MG63 (cell line): ENCODE measurements around the gene SERPINB12. TPM values are rescaled to one million over a fixed set of nuclear protein-coding genes. Genes with fewer than 3 reads are reported as not detected.

ENCODE experiments used
- DNase-seq: peaks from one replicate; pipeline ENCODE4 v3.0.0-alpha.2; 2020
- H3K27me3 ChIP-seq: fragments of 250-450 bp; sonication (Bioruptor Pico); 2 replicates; pipeline ENCODE4 v1.5.1; 2020; ENCODE audit warnings: mild to moderate bottlenecking, moderate library complexity
- H3K36me3 ChIP-seq: fragments of 250-450 bp; sonication (Bioruptor Pico); 2 replicates; pipeline ENCODE4 v1.5.1; 2020; ENCODE audit warnings: mild to moderate bottlenecking, moderate library complexity
- H3K4me3 ChIP-seq: fragments of 250-450 bp; sonication (Bioruptor Pico); 2 replicates; pipeline ENCODE4 v1.5.1; 2020; ENCODE audit warnings: mild to moderate bottlenecking, moderate library complexity
- H3K9me3 ChIP-seq: fragments of 250-450 bp; sonication (Bioruptor Pico); 2 replicates; pipeline ENCODE4 v1.5.1; 2020; ENCODE audit warnings: mild to moderate bottlenecking, moderate library complexity
- total RNA-seq: library from RNA; depleted of rRNA; stranded (reverse); fragments of >200 nt; shearing (Covaris generic); gene quantifications from 2 replicates; pipeline ENCODE4 v1.2.3, GENCODE V29; 2014; ENCODE audit warnings: low replicate concordance; rRNA removed

The SERPINB12 gene, protein sequence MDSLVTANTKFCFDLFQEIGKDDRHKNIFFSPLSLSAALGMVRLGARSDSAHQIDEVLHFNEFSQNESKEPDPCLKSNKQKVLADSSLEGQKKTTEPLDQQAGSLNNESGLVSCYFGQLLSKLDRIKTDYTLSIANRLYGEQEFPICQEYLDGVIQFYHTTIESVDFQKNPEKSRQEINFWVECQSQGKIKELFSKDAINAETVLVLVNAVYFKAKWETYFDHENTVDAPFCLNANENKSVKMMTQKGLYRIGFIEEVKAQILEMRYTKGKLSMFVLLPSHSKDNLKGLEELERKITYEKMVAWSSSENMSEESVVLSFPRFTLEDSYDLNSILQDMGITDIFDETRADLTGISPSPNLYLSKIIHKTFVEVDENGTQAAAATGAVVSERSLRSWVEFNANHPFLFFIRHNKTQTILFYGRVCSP
- total RNA-seq = not detected in 2 replicates

DNA sequence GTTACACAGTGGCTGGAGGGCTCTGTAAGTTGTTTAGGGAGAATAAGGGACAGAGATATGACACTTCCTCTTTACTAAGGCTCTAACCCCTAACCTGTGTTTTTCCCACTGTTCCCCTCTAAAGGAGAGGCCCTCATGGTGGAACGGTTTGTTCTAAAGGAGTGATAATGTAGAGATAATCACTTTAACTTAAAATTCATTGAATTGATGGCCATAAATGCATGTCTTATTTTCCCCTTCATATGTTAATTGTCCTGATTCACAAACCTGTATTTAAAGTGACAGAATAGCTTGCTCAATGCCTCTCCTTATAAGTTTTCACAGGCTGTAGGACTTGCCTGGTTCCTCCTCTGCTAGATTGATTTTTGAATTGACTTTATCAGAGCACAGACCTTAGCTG lies at the start of gene SERPINB12:
SERPINB12 (plus strand) TSS at position 301 of the 400 bp plus-strand sequence. CDS start 13,791 bp downstream, outside the sequence.
- Histone ChIP-seq H3K9me3 (no peaks in the 10 kb centered on the region), H3K36me3 (no peaks in the 10 kb centered on the region), H3K27me3 (no peaks in the 10 kb centered on the region), H3K4me3 (no peak within 1 kb of the TSS)
- no peak for DNase-seq

DNA sequence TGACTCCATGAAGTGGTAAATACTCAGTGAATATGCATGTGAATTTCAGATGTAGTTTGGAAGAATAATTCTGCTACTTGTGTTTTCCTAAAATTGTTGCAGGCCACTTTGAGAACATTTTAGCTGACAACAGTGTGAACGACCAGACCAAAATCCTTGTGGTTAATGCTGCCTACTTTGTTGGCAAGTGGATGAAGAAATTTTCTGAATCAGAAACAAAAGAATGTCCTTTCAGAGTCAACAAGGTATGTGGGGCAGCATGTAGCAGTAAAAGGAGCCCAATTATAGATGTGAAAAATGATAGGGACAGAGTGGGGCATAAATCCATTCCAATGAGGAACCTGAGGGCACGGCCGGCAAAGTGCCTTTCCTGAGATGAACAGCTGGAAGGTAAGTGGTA lies 49.3 kb upstream of the SERPINB12 start:
- no peak for DNase-seq
- H3K27me3 ChIP-seq = no peaks in the 10 kb centered on the region
- H3K36me3 ChIP-seq = peaks cover 15% of the 10 kb centered on the region
- no peak overlapping the region for H3K4me3 ChIP-seq
- H3K9me3 ChIP-seq = no peaks in the 10 kb centered on the region

DNA sequence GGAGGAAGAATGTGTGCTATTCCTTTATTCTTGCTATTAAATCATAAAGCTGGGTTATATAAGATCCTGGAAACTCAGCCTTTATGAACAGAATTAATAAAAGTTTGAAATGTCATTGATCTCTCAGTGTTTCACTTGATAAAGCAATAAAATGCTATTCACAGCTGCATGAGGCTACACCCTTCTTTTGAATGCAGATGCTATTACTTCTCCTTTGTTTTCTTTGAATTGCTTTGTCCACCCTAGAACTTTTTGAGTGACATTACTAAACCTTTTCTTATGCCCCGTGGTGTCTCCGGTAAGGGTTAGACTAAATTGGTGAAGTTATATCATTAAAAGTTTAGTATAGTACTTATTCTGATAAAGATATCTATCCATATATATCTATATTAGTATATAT lies 46.5 kb upstream of the SERPINB12 start:
- no peaks in the 10 kb centered on the region for H3K27me3 ChIP-seq
- no peak for DNase-seq
- H3K36me3 ChIP-seq = peaks cover 9% of the 10 kb centered on the region
- no peak overlapping the region for H3K4me3 ChIP-seq
- H3K9me3 ChIP-seq = no peaks in the 10 kb centered on the region

DNA sequence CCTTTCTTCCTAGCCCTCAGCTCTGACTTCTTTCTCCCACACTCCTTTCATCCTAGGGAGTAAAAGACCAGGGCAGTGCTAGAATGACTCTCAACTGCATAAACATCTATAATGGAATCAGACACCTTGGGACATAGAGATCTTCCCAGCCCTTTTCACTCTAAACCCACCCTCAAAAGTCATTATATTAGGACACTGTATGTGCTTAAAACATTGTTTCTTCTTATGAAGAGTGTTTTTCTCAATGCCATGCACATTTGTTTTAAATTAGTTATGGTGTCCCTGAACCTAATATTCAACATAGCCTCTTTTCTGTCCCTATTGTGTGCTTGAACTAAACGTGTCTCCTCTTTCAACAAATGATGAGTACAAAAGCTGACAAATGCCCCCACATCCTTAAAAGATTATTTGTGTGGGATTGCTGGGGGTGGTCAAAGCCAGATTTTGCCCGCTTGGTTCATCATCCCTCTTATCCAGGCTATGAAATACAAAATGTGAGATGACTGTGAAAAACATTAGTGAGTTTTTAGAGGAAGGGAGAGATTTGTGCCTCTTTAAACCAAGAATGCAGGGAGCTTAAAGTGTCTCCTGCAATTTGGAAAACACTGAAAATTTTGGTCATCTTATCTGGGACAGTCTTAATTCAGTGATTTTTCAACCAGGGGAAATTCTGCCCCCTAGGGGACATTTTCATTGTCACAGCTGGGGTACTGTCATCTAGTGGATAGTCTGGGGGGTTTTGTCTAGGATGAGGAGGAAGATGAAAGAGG lies 36.4 kb upstream of the SERPINB12 start:
- DNase-seq = no peak
- Histone ChIP-seq H3K27me3 (no peaks in the 10 kb centered on the region), H3K4me3 (no peak overlapping the region), H3K36me3 (peaks cover 2% of the 10 kb centered on the region), H3K9me3 (no peaks in the 10 kb centered on the region)

DNA sequence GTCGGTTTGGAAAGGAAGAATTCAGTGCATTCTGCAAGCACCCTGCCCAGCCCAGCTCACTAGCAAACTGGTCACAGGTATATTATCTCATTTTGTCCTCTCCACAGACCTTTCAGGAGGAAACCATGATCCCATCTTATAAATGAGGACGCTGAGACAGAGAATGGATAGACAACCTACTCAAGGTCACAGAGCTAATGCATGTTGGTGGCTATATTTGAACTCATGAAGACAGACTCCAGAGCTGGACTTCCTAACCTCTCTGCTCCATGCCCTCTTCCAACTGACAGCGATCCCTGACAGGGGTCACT lies 35.9 kb upstream of the SERPINB12 start:
- no peaks in the 10 kb centered on the region for H3K9me3 ChIP-seq

DNA sequence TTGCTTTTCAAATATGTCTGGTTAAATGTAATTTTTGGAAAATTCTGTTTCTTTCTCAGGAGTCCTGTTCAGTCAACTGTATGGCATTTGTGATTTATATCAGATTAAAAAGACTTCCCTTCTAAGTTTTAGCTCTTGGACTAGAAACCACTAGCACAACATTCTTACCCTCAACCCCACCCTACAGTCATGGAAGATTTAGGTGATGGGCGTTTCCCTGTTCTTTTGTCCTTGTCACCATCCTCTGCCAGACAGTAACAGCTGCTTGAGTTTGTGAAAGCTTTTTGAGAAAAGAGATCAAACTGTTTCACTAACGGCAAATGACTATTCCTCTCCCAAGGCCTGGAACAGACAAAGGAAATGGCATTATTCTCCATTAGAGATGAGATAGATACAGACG lies 33.6 kb upstream of the SERPINB12 start:
- DNase-seq = no peak
- H3K36me3 ChIP-seq = no peaks in the 10 kb centered on the region
- no peaks in the 10 kb centered on the region for H3K27me3 ChIP-seq
- no peaks in the 10 kb centered on the region for H3K9me3 ChIP-seq
- H3K4me3 ChIP-seq = no peak overlapping the region

More for the DNA sequence above, 35.9 kb upstream of the SERPINB12 start:
- H3K27me3 ChIP-seq = no peaks in the 10 kb centered on the region
- no peak for DNase-seq
- H3K4me3 ChIP-seq = no peak overlapping the region
- peaks cover 2% of the 10 kb centered on the region for H3K36me3 ChIP-seq

DNA sequence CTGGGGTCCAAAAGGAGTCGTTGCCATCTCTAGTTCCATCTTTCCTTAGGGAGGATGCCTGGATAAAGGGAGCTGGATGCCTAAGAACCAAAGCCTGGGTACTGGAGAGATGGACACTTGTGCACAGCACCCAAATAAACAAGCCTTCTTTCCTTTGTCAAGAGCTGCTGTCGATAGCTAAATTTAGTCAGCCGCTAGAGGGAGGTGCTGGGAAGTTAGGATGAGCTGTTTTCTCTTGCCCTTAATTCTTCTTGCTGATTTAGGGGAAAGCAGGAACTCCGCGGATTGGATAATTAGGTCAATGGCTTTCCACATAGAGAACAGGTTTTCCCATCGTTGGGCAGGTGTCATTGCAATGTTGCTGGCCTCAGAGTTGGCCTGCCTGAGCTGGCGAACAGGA lies 30.9 kb upstream of the SERPINB12 start:
- no peaks in the 10 kb centered on the region for H3K36me3 ChIP-seq
- H3K9me3 ChIP-seq = no peaks in the 10 kb centered on the region
- peak; percentile 23 for DNase-seq
- H3K4me3 ChIP-seq = no peak overlapping the region
- H3K27me3 ChIP-seq = no peaks in the 10 kb centered on the region

DNA sequence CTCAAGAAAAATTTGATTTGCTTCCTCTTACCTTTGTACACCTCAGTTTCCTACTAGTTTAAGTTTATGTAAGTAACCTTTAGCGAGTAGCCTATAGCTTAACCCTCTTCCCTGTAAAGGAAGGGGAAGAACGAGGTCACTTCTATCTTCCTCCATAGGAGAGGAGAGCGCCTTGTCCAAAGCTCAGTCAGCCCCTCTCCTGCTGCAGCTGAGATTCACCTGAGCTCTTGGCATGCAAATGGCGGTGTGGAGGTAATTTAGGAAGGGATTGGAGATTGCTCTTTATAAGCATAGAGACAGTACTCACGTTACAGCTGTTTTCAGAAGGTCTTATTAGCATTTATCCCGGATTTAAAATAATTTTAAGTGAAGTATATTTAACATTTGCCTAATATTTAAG lies 27.8 kb upstream of the SERPINB12 start:
- no peaks in the 10 kb centered on the region for H3K9me3 ChIP-seq
- no peaks in the 10 kb centered on the region for H3K27me3 ChIP-seq
- no peak overlapping the region for H3K4me3 ChIP-seq
- H3K36me3 ChIP-seq = no peaks in the 10 kb centered on the region
- no peak for DNase-seq

DNA sequence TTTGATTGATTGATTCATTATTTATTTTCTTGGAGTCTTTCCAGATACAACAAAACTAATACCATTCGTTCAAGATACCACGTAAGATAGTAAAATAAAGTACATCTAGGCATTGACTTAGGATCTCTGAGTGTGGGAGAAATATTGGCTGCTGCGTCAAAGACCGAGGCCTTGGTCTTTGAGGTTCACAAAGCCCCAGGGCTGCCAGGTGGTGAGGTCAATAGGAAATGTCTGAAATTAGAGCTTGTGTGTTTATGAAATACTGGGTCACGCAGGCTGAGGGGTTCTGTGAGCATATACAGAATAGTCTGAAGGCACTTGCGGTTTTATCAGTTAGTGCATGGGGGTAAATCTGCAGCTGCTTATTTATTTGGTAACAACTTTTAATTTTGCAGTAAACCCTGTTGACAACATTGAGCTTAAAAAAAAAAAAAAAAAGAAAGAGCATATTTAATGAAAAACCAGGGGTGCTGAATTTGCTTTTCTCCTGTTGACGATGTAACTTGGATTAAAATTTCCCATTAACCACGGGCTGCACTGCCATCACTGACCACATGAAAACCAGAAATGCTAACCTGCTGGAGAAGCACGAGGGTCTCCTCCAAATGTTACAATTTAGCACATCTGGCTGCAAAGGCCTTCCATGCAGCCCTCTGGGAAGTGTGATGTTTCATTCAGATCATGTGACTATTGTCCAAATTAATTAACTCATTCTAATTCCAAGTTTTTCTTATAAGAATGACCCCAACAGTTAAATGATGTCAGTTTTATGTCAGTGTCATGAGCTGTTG lies 27.1 kb upstream of the SERPINB12 start:
- Histone ChIP-seq H3K9me3 (no peaks in the 10 kb centered on the region), H3K4me3 (no peak overlapping the region), H3K36me3 (no peaks in the 10 kb centered on the region), H3K27me3 (no peaks in the 10 kb centered on the region)
- DNase-seq = no peak

DNA sequence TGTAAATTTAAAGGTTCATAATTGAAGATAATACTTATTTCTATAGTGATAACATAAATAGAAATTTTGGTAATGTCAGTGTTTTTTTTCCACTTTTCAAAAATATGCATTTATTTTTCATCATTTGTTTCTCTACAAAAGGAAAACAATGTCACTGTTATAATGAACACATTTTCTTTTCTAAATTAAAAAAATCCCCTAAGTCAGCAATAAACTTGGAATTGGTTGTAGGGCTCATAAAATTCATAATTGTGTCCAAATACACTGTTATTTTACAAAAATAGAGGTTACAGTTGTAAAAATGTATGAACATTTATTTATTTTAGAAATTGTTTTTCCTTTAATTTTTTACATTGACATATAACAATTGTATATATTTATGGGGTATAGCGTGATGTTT lies 26.4 kb upstream of the SERPINB12 start:
- Histone ChIP-seq H3K36me3 (no peaks in the 10 kb centered on the region), H3K4me3 (no peak overlapping the region), H3K9me3 (no peaks in the 10 kb centered on the region), H3K27me3 (no peaks in the 10 kb centered on the region)
- DNase-seq = no peak

DNA sequence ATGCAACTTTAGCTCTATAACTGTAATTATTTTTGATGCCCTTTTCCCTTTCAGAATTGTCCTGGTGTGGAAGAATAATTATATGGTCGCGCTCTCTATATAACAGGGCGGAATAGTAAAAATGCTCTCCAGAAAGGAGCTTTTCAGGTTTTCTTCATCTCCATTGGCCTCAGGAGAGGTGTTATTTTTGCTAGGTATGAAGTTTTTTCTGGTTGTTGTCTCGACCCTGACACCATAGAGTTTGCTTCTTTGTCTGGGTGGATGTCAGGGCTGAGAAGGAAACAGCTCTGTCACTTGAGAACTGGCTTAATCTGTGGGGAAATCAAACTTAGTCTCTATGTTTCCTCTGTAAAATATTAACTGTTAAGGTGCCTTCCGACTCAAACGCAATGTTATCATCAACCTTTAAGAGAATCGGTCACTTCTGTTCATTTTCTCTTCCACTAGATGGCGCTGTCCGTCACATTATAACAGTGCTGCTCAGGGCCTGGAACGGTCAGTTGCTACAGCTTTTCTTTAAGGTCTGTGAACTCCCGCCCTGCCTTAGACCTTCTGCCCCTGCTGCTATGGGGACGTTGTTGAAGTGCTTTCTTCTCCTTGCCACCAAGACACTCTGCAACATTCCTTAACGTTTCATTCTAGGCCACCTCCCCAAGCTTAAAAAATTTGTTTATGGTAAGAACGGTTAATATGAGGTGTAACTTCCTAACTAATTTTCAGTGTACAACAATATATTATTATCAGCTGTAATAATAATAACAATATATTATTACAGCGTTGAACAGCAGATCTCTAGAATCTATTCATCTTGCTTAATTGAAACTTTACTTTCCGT lies 23.8 kb upstream of the SERPINB12 start:
- Histone ChIP-seq H3K36me3 (no peaks in the 10 kb centered on the region), H3K4me3 (no peak overlapping the region), H3K9me3 (no peaks in the 10 kb centered on the region), H3K27me3 (no peaks in the 10 kb centered on the region)
- peak; percentile 19 for DNase-seq

DNA sequence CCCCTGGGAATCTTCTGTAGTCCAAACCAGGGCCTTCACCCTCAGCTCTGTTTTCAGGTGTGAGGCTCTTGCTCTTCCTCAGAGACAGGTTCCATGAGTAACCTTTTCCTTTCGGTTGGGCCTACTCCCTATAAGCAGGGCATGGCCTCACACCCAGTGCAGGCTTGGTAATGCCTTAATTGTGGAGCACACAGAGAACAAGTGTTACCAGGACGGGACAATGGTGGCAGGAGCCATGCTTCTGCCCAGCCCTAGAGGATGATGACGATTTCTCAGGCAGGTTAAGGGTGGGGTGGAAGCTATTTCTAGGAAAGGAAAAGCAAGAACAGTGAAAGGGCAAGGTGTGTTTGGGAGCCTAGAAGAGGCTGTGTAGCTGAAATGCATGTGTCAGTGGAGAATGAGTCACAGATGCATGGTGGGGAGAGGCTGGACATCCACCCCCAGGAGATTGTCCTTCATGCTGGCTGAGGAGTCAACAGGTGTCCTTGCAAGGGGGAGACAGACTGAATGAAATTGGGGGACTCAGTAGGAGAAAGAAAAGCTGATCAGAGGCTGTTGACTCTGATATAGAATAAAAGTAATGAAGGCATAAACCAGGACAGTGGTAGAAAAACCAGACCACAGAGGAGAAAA lies 22.0 kb upstream of the SERPINB12 start:
- no peaks in the 10 kb centered on the region for H3K36me3 ChIP-seq
- no peak overlapping the region for H3K4me3 ChIP-seq
- H3K9me3 ChIP-seq = no peaks in the 10 kb centered on the region
- DNase-seq = no peak
- no peaks in the 10 kb centered on the region for H3K27me3 ChIP-seq

DNA sequence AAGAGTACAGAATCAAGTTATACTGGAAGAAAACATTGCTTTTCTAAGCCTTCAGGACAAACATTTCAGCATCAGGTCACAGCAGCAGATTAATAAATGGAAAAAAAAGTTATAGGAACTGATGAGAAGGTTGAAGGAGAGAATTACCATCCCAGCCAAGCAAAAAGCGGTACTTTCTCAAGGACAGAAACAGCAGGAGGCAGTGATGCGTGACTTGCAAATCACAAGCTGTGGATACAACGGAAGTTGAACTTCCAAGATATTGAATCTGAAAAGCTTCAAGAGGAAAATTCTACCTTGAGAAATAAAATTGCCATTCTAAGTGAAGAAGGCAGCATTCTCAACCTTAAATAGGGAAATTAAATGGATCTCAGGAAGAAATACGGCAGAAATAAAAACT lies 18.5 kb upstream of the SERPINB12 start:
- no peaks in the 10 kb centered on the region for H3K27me3 ChIP-seq
- DNase-seq = no peak
- no peaks in the 10 kb centered on the region for H3K36me3 ChIP-seq
- H3K4me3 ChIP-seq = no peak overlapping the region
- no peaks in the 10 kb centered on the region for H3K9me3 ChIP-seq

DNA sequence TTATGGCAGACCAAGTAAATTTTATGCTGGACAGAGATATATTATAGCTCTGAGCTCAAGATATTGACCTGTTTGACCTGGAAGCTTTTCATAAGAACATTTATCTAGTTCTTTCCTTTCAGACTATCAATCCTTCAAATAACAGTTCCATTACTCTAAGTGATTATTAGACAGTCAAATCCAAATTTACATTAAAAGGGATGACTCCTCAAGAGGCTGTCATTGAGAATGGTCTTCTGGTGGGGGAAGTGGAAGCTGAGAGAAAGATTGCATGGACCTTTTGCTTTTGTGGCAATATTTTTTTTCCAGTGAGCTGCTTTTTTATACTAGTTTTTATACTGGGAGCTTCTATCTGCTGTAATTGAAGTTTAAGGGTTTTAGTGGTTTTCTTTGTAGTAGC lies 14.9 kb upstream of the SERPINB12 start:
- no peaks in the 10 kb centered on the region for H3K36me3 ChIP-seq
- H3K4me3 ChIP-seq = no peak overlapping the region
- no peaks in the 10 kb centered on the region for H3K9me3 ChIP-seq
- no peak for DNase-seq
- H3K27me3 ChIP-seq = no peaks in the 10 kb centered on the region

DNA sequence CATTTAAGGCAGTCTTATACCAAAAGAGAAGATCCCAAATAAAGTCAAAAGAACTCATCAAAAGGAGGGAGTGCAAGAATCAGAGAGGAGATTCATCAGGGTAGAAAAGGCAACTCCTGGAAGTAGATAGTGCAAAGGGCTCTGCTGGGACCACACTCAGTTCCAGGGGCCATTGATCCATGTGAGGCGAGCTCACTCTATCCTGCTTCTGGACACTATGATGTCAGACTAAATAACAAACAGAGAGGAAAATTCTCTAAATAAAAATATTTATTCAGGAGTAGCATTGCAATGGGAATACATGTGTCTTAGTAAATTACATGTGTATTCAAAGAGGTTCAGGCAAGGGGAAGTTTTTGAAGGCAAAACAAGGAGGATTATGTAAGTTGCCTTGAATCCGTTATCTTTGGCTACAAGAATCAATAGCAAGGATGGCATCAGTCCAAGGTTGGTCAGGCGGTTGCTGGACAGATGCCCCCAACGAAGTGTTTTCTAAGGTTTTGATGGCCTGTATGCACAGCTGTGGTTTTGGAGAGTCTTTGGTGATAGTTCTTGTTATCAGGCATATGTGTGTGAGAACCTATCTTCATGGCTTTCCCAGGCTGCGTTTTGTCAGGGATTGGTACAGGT lies 13.2 kb upstream of the SERPINB12 start:
- Histone ChIP-seq H3K36me3 (no peaks in the 10 kb centered on the region), H3K4me3 (no peak overlapping the region), H3K27me3 (no peaks in the 10 kb centered on the region), H3K9me3 (no peaks in the 10 kb centered on the region)
- DNase-seq = no peak

DNA sequence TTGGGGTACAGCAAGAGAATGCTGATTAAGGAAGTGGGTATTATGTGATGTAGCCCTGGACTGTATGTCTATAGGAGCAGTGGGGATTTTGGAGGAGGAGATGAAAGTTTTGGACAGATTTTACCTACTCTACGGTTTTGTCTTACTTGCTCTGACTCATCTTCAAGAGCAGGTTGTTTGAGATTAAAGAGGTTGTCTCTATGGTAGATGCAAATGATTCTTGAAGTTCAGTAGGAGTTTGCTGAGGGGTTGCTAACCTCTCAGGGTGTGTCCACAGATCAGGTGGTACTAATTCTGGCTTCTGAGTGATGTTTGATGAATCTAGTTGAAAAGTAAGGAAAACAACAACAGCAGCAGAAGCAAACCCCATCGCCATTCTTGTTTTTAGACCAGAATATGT lies 9.7 kb upstream of the SERPINB12 start:
- Histone ChIP-seq H3K4me3 (no peak overlapping the region), H3K36me3 (no peaks in the 10 kb centered on the region), H3K27me3 (no peaks in the 10 kb centered on the region), H3K9me3 (no peaks in the 10 kb centered on the region)
- no peak for DNase-seq
